SH-SY5Y (cell line): ENCODE results near the gene HMCN1.

Experiments
- GATA2 ChIP-seq: IDR thresholded peaks from 2 replicates; pipeline ENCODE4 v1.6.1; 2011; ENCODE audit warnings: mild to moderate bottlenecking, low read depth, low read length
- GATA3 ChIP-seq: IDR thresholded peaks from 2 replicates; pipeline ENCODE4 v1.6.1; 2011; ENCODE audit warnings: low read depth, mild to moderate bottlenecking, low read length, moderate library complexity

DNA sequence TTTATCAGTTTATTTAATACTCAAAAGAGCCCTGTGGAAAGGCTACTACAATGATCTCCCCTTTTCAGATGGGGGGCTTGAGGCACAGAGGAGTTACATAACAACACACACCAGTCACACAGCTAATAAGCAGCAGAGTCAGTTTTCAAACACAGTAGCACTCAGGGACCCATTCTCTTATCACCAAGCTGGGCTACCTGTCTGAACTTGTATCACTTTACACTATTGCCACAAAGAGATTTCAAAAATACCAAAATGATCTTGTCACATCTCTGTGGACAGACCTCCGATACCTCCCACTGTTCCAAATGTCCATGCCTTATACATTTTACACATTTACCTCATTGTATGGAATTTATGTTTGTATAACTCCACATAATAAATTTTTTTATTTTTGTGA lies 506.2 kb downstream of the HMCN1 start:
- TF ChIP-seq GATA2 (no peak), GATA3 (no peak)
